HG03064 (cell line): ENCODE measurements around the gene CCM2.
"Not testable (repeated sequence)": the region's sequence is repeated elsewhere in the genome, so short reads cannot be mapped to it uniquely, and the experiment has no call there.

Experiments
- ATAC-seq: cut with Tn5 transposase; IDR thresholded peaks from one replicate; pipeline ENCODE4 v1.9.1; 2021; ENCODE audit warnings: low read depth; ENCODE audit not compliant: unreplicated experiment

The CCM2 gene

DNA sequence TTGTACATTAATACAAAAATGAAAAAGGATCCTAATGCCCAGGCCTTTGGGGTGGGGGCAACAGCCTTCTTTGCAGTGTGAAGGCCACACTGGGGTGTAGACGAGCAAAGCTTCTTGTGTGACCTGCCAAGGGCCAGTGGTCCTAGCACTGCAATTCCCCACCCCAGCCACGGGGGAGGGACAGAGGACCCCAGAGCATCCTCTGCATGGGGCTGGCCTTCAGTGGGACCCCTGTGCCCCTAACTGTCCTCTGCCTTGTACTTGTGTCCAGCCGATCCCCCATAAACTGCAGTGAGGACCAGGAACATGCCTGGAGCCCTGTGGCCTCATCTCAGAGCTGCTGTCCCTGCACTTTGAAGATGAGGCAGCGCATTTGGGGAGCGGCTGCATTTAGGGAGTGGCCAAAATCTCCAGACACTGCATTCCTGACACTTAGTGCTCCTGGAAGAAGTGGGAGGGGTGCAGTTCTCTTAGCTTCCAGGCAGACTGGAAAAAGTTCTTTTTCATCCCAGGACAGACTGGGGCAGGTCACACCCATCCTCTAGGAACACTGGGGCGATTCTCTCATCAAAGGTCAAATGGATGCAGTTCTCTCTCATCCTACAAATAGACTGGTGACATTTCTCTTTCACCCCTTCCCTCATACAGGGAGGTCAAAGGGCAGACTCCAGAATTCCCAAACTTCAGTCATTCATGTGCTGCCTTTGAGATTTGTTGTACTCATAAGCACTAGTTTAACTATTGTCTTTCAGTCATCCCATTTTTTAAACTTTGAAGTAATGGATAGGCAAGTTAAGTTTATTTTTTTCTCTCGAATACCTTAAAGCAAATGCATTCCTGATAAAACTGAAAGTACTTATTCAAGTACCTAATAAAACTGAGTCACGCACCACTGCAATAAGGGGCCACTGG, 20.3 kb upstream of the CCM2 start:
- ATAC-seq = peak; percentile 1

DNA sequence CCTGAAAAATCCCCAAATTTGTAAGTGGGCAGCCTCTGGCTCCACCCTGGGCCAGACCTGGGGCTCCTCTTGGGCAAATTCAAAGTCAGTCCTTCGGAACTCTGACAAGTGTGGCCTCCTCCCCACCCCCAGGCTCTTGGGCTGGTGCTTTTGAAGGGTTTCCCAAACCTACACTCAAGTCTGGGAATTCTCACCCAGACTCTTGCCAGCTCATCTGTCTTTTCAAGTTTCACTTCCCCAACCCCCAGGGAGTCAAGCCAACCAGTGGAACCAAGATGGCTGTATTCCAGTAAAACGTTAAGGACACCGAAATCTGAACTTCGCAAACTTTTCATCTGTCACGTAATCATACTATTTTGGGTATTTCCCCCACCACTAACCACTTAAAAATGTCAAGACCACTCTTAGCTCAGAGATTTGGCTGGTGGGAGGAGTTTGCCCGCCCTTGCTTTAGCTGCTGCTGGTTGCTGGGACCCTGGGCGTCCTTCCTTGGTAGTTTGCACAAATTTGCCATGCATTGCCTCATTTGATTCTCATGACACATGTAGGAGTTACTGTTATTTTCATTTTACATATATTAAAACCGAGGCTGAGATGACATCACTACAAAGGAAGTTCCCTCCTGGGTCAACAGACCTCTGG, 19.5 kb upstream of the CCM2 start:
- ATAC-seq = peak; percentile 36

DNA sequence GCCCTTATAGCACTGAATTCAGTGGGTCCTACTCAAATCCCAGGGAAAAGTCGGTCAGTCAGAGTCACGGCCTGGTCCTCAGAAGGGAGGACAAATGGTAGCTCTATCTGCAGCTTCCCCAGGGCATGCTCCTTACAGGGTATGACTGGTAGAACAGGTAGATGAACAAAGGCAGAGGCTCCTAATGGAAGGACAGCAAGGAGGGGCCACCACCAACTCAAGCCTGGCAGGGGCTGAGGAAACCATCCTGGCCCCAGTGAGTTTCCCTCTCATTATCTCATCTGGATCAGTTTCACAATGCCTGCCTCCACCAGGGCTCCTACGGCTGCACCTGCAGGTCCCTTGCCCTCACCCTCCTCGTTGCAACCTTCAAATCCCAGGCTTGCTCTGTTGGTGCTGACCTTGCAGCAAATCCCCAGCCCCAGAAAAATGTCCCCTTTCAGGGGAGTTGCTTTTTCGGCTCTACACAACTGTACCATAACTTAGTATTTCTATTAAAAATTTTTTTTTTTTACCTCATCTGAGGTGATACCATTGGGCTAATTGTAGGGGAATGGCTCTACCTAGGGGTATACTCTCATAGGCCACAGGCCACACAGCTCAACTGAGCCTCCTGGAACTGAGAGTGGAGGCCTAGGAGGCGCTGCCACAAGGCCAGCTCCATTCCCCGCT, 18.8 kb upstream of the CCM2 start:
- no peak for ATAC-seq

DNA sequence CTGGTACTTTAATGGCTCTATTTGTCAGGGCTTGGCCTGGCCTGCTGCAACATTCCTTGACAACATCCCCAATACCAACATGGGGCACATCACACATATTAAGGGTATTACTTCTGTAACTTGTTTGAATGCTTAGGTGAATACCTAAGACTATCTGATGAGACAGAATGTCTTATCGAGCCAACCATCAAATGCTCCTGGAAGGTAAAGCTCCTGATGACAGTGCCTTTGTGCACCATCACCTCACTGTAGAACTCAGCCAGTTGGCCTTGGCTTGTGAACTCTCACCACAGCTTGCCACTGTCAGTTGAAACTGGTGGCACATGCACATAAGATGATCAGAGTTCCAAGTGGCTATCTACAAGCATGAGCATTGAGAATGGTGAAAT, 17.5 kb upstream of the CCM2 start:
- no peak for ATAC-seq

DNA sequence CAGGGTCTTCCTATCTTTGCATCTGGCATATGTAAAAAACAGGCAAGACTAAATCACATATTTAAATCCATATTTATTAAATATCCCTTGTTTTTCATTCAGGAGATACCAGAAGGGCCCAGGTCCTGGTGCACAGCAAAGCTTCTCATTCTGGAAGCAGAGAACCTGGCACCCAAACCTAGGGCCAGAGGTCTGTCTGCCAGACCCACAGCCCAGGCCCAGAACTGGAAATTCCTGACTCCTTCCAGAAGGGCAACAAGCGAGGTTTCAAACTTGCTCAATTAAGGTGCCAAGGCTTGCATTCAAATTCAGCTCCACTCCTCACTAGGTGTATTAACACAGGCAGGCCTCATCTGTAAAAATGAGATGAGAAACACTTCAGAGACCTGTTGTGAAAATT, 17.0 kb upstream of the CCM2 start:
- no peak for ATAC-seq

DNA sequence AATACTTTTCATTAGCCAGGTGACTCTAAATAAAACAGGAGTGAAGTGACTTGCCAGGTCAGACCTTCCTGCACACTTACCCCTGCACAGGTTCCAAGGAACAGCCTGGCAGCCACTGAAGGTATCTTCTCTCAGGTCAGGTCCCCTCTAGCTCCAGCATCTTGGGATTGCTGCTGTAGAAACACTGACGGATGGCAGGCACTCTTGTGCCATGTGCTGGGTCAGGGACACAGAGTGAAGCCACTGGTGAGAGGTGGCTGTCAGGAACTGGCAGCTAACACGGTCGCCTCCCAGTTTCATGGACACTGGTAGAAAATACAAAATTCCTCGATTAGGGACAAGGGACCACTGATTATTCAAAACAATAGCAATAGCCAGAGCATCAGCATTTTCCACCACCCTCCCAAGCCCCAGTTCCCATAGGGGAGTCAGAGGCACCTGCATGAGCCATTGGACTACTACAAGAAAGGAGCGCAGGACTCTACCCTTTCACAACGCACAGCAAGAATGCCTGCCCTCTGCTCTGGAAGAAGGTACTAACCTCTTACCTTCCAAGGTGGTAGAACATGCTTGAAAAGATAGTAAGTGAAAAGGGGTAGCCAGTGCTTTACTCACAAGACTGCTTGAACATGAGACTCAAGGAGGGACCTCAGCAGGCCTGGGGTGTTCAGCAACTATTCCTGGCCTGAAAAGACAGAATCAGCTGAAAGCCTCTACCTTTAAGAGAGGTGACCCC, 16.1 kb upstream of the CCM2 start:
- ATAC-seq = no peak

DNA sequence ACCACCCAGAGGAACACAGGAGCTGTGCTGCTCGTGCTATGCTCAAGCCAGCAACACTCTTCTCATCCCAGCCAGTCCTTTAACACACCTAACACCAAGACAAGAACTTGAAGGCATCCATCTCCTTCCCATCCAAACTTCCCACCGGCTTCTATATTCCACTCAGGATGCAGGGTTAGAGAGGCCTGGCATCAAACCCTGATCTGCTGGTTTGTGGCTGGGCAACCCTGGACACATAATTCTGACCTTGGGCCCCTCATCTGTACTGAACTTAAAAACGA, 15.6 kb upstream of the CCM2 start:
- ATAC-seq = no peak

DNA sequence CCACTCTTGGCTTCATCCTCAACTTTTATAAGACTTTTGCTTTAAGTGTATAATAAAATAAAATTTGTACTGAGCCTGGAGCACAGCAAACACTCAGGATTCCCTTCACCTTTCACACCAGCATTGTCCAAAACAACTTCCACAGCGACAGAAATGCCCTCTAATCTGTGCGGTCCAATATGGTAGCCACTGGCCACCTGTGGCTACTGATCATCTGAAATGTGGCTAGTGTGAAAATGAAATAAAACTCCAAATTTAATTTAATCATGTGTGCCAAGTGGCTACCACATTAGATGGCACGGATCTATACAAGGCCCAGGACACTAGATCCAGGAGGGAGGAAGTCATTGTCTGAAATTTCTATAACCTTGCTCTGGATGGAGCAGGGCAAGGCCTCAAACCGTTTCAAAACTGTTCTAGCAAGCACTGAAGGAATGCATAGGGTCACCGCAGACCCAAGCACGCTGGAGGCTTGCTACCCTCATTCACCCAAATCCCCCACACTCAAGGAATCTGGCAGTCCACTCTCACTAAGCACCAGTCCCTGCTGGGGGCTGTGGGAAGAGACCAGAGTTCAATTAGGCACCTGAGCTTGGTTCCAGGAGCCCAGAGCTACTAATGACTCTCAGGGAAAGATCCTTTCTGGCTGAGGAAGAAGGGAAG, 14.8 kb upstream of the CCM2 start:
- ATAC-seq = no peak

DNA sequence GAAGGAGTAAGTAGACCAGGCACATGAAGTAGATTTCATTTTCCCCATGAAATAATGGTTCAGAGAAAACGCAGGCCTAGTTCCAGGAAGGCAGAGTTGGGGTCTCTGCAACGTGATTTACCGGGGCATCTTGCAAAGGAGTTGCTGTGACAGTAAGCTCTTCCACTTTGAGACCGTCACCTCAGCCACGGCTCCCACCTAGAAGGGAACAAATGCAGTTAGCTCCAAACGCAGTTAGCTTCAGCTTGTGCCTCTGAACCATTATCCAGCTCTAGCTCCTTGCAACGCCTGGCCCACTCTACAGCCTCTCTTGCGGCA, 14.1 kb upstream of the CCM2 start:
- no peak for ATAC-seq

DNA sequence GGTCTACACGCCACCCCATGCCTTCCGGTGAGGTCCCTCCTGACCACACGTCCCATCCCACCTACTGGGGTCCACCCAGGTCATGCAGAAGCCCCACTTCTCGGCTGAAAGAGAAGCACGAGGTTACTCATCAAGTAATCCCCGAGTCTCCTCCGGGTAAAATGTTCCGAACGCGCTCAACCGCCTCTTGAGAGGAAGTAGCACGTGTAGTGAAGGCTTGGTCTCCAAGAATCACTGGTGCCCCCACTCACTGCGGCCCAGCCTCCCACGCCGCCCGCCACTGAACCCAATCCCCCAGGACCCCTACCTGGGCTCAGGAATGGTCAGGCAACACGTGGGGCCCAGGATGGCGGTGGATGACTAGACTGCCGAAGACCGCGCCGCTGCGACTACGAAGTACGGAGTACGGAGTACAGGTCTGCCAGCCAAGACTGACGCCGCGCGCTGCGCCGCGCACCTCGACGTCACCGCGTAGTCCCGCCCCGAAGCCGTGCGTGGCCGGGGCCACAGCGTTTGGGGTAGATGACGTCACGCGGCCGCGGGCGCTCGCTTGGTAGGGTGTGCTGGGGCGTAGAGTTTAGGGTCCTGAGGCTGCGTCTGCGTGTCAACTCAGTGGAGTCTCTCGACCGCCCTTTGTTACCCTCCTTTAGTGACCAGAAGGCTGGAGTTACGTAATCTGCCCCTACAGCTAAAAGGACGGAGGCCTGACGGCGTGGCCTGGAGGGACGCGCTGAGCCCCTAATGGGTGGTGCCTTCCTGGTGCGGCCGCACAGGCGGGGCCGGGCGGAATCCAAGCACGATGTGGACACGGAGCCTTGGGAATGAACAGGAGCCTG, 13.6 kb upstream of the CCM2 start:
- ATAC-seq = peak; percentile 88

DNA sequence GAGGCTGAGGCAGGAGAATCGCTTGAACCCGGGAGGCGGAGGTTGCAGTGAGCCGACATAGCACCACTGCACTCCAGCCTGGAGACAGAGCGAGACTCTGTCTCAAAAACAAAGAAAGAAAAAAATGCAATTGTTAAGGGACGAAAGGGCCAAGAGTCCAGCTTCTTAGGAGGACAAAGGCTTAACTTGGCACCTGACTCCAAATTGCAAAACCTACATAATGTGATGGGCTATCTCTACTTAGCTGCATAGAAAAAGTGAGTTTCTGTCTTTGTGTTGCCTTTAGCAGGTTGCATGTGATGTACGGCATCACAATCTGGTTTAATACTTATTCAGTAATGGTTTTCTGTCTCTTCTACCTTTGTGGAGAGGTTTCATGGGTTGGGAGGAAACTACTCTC, 12.5 kb upstream of the CCM2 start:
- no peak for ATAC-seq

DNA sequence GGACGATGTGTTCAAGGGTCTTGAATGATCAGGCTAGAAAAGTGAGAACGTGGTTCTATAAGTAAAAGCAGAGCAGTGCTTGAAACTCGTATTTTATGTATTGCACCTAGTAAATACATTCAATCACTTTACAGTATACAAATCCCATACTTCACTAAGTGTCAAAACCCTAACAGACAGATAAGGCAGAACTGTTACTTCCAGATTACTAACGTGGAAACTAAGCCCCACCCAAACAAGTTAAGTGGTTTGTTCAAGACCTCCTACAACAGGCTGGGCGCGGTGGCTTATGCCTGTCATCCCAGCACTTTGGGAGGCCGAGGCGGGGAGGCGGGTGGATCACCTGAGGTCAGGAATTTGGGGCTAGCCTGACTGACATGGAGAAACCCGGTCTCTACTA, 12.0 kb upstream of the CCM2 start:
- no peak for ATAC-seq

DNA sequence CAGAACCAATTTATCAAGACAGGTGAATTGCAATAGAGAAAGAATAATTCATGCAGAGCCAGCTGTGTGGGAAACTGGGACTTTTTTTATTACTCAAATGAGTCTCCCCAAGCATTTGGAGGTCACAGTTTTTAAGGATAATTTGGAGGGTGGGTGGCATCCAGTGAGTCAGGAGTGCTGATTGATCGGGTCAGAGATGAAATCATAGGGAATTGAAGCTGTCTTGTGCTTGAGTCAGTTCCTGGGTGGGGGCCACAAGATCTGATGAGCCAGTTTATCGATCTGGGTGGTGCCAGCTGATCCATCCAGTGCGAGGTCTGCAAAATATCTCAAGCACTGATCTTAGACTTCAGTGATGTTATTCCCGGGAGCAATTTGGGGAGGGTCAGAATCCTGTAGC, 11.3 kb upstream of the CCM2 start:
- ATAC-seq = no peak

DNA sequence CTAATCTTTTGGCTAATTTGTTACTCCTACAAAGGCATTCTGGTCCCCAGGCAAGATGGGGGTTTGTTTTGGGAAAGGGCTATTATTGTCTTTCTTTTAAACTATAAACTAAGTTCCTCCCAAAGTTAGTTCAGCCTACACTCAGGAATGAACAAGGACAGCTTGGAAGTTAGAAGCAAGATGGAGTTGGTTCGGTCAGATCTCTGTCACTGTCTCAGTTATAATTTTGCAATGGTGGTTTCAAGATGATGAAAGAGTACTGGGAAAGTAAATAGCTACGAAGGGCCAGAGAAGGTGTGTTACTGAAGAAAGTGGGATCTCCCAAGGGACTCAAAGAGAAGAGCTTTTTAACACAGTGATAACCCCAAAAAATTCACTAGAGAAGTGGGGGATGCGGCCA, 10.9 kb upstream of the CCM2 start:
- ATAC-seq = no peak

DNA sequence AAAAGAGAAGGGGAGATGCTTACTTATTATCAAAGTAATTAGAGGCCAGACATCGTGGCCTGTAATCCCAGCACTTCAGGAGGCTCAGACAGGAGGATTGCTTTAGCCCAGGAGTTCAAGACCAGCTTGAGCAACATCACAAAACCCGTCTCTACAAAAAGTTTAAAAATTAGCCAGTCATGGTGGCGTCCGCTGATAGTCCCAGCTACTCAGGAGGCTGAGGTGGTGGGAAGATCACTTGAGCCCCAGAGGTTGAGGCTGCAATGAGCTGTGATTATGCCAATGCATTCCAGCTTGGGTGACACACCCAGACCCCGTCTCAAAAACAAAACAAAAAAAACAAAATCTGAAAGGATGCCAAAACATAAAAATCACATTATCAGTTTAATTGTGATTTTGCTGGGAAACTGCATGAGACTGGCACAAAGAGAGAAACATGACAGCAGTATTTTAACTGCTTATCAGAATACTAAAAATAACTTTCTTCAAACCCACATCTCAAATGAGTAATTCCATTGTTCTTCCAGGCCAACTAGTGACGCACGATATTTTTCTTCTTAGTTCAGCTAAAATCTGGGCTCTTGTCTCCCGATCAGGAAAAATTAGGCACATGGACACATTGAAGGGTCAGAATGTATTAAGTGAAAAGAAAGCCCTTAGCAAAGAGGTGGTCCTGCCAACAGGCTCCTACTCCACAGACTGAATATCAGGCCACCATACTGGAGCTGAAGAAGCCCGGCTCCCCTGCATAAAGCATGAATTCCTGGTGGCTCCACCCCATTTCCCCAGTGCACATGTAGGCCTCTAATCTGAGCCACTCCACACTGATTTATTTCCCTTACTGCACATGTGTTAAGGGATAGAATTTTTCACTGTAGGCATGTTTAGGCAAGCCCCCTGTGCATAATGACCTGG, 9.6 kb upstream of the CCM2 start:
- no peak for ATAC-seq

DNA sequence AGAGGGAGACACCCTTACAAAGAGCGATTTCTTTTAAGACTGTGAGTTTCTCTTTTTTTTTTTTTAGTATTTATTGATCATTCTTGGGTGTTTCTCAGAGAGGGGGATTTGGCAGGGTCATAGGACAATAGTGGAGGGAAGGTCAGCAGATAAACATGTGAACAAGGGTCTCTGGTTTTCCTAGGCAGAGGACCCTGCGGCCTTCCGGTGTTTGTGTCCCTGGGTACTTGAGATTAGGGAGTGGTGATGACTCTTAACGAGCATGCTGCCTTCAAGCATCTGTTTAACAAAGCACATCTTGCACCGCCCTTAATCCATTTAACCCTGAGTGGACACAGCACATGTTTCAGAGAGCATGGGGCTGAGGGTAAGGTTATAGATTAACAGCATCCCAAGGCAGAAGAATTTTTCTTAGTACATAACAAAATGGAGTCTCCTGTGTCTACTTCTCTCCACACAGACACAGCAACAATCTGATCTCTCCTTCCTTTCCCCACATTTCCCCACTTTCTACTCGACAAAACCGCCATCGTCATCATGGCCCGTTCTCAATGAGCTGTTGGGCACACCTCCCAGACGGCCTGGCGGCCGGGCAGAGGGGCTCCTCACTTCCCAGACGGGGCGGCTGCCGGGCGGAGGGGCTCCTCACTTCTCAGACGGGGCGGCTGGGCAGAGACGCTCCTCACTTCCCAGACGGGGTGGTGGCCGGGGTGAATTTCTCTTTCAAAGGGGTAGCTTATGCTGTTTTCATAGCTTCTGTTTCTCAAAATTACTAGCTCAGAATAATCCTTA, 7.8 kb upstream of the CCM2 start:
- not testable (repeated sequence) for ATAC-seq

DNA sequence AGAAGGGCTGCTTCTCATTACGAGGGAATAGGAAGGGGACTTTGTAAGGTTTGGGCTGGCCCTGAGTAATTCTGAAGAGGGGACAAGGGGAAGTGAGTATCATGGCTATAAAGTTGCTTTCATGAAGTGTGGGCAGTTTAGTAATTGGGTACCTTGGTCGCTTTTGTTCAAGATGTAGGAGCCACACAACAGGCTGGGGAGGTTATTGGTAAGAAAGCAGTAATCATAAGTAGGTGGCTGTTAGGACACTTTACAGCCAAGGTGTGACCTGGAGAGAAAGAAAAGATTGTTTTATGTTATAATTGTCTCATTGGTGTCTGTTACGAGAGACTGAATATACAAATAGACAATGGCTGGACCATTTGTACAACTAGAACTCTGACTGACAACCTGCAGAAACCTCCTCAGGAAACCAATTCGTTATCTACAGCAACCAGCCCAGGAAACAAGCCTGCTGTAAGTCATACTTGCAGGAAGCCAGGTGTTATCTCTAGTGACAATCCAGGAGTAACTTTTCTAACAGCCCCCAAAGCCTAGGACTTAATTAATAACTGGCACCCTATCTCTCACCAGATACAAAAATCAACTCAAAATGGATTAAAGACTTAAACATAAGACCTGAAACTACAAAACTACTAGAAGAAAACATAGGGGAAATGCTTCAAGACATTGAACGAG, 5.0 kb upstream of the CCM2 start:
- ATAC-seq = no peak
